Measurements from ENCODE around the gene USP40.

USP40 gene

GRCh38 chr2:233429175-233429897, 137.2 kb downstream of the USP40 start:
- peaks cover 17% of the 10 kb centered on the region for H4K20me1 ChIP-seq (ENCODE audit: insufficient read depth, low read length, poor library complexity, severe bottlenecking)
- peaks cover 79% of the 10 kb centered on the region for H3K79me2 ChIP-seq (ENCODE audit: insufficient read depth, low read length)
- 0 out of 2 replicates have a peak, but pooled peaks cover 6% of the 10 kb centered on the region for H3K9me3 ChIP-seq (ENCODE audit: insufficient read depth, low read depth, low read length)
- H3K27me3 ChIP-seq (ENCODE audit: insufficient read depth, low read length, poor library complexity, severe bottlenecking): no peaks in the 10 kb centered on the region
- H3K36me3 ChIP-seq (ENCODE audit: insufficient read depth, low read length): peaks cover 14% of the 10 kb centered on the region; the same call in 1 of the 2 replicates
- no peak for TF ChIP-seq EZH2phosphoT487 (IDR thresholded peaks at IDR 0.05; ENCODE audit: borderline replicate concordance)
- TF ChIP-seq CTCF (conservative IDR thresholded peaks at IDR 0.05; ENCODE audit: low read length): no peak
- H2AFZ ChIP-seq (ENCODE audit: low read length): no peak overlapping the region
- no peak overlapping the region for H3K4me3 ChIP-seq (ENCODE audit: low read length, poor library complexity, severe bottlenecking)
- H3K4me1 ChIP-seq (ENCODE audit: insufficient read depth, low read length, poor library complexity, severe bottlenecking): no peaks in the 10 kb centered on the region
- H3K4me2 ChIP-seq (ENCODE audit: low read depth, low read length, poor library complexity, severe bottlenecking): no peak overlapping the region
- H3F3A ChIP-seq (ENCODE audit: low read depth): no peaks in the 10 kb centered on the region
- no peaks in the 10 kb centered on the region for H3K9me2 ChIP-seq (replicated peaks; ENCODE audit: low read depth, low read length)
- no peak overlapping the region for H3K9ac ChIP-seq (ENCODE audit: low read depth, low read length, poor library complexity, severe bottlenecking)

GRCh38 chr2:233428438-233428837, 138.1 kb downstream of the USP40 start:
- peaks cover 88% of the 10 kb centered on the region for H3K79me2 ChIP-seq (ENCODE audit: insufficient read depth, low read length)
- no peak for TF ChIP-seq EZH2phosphoT487 (IDR thresholded peaks at IDR 0.05; ENCODE audit: borderline replicate concordance)
- no peaks in the 10 kb centered on the region for H3F3A ChIP-seq (ENCODE audit: low read depth)
- H3K4me3 ChIP-seq (ENCODE audit: low read length, poor library complexity, severe bottlenecking): no peak overlapping the region
- no peak overlapping the region for H2AFZ ChIP-seq (ENCODE audit: low read length)
- H3K9me3 ChIP-seq (ENCODE audit: insufficient read depth, low read depth, low read length): 0 out of 2 replicates have a peak, but pooled peaks cover 6% of the 10 kb centered on the region
- H3K4me1 ChIP-seq (ENCODE audit: insufficient read depth, low read length, poor library complexity, severe bottlenecking): peaks cover 6% of the 10 kb centered on the region
- H3K27me3 ChIP-seq (ENCODE audit: insufficient read depth, low read length, poor library complexity, severe bottlenecking): no peaks in the 10 kb centered on the region
- no peaks in the 10 kb centered on the region for H3K9me2 ChIP-seq (replicated peaks; ENCODE audit: low read depth, low read length)
- H4K20me1 ChIP-seq (ENCODE audit: insufficient read depth, low read length, poor library complexity, severe bottlenecking): peaks cover 16% of the 10 kb centered on the region
- H3K36me3 ChIP-seq (ENCODE audit: insufficient read depth, low read length): peaks cover 14% of the 10 kb centered on the region; the same call in 1 of the 2 replicates
- H3K9ac ChIP-seq (ENCODE audit: low read depth, low read length, poor library complexity, severe bottlenecking): no peak overlapping the region
- no peak overlapping the region for H3K4me2 ChIP-seq (ENCODE audit: low read depth, low read length, poor library complexity, severe bottlenecking)

GRCh38 chr2:233428008-233428407, 138.6 kb downstream of the USP40 start:
- peaks cover 7% of the 10 kb centered on the region for H3K4me1 ChIP-seq (ENCODE audit: insufficient read depth, low read length, poor library complexity, severe bottlenecking)
- no peak overlapping the region for H3K4me3 ChIP-seq (ENCODE audit: low read length, poor library complexity, severe bottlenecking)
- no peaks in the 10 kb centered on the region for H3F3A ChIP-seq (ENCODE audit: low read depth)
- H4K20me1 ChIP-seq (ENCODE audit: insufficient read depth, low read length, poor library complexity, severe bottlenecking): peaks cover 16% of the 10 kb centered on the region
- no peak overlapping the region for H3K9ac ChIP-seq (ENCODE audit: low read depth, low read length, poor library complexity, severe bottlenecking)
- H3K79me2 ChIP-seq (ENCODE audit: insufficient read depth, low read length): peaks cover 89% of the 10 kb centered on the region
- no peaks in the 10 kb centered on the region for H3K9me2 ChIP-seq (replicated peaks; ENCODE audit: low read depth, low read length)
- no peaks in the 10 kb centered on the region for H3K27me3 ChIP-seq (ENCODE audit: insufficient read depth, low read length, poor library complexity, severe bottlenecking)
- peaks cover 18% of the 10 kb centered on the region; the same call in 1 of the 2 replicates for H3K36me3 ChIP-seq (ENCODE audit: insufficient read depth, low read length)
- H3K9me3 ChIP-seq (ENCODE audit: insufficient read depth, low read depth, low read length): 0 out of 2 replicates have a peak, but pooled peaks cover 6% of the 10 kb centered on the region
- no peak overlapping the region for H3K4me2 ChIP-seq (ENCODE audit: low read depth, low read length, poor library complexity, severe bottlenecking)
- no peak overlapping the region for H2AFZ ChIP-seq (ENCODE audit: low read length)
- no peak for TF ChIP-seq CTCF (conservative IDR thresholded peaks at IDR 0.05; ENCODE audit: low read length)
- no peak for TF ChIP-seq EZH2phosphoT487 (IDR thresholded peaks at IDR 0.05; ENCODE audit: borderline replicate concordance)

Data from Loucy (cell line).